HG03520 (cell line): Measurements from ENCODE around the gene SRF.
"Not testable (repeated sequence)": the region's sequence is repeated elsewhere in the genome, so short reads cannot be mapped to it uniquely, and the experiment has no call there.

Source experiments
- ATAC-seq: cut with Tn5 transposase; IDR thresholded peaks from one replicate; pipeline ENCODE4 v1.9.1; 2021; ENCODE audit warnings: mild to moderate bottlenecking, moderate library complexity; ENCODE audit not compliant: unreplicated experiment

The SRF gene

GRCh38 chr6:43170931-43171706 is at the start of gene SRF:
TSS of gene SRF (plus strand) at chr6:43171269. CDS start at chr6:43171657, 388 bp downstream.
- peak; percentile 54 for ATAC-seq

DNA sequence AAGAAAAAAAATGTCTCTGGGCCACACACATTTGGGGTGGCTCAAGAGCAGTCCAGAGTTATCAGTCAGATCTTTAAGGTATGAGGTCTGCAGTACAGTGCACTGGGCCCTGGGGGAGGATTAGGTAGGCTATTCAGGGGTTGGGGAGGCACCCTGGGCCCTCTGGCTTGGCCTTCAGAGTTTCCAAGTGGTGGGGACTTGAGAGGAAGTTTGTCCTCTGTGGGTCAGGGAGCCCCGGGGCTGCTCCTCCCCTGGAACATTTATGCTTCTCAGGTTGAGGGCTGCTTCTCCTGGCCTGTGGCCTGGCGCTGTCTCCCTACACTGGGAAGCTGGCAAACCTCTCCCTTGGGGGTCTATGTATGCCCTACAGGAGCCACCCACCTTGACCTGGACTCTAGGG is 48.9 kb upstream of the SRF start:
- no peak for ATAC-seq

DNA sequence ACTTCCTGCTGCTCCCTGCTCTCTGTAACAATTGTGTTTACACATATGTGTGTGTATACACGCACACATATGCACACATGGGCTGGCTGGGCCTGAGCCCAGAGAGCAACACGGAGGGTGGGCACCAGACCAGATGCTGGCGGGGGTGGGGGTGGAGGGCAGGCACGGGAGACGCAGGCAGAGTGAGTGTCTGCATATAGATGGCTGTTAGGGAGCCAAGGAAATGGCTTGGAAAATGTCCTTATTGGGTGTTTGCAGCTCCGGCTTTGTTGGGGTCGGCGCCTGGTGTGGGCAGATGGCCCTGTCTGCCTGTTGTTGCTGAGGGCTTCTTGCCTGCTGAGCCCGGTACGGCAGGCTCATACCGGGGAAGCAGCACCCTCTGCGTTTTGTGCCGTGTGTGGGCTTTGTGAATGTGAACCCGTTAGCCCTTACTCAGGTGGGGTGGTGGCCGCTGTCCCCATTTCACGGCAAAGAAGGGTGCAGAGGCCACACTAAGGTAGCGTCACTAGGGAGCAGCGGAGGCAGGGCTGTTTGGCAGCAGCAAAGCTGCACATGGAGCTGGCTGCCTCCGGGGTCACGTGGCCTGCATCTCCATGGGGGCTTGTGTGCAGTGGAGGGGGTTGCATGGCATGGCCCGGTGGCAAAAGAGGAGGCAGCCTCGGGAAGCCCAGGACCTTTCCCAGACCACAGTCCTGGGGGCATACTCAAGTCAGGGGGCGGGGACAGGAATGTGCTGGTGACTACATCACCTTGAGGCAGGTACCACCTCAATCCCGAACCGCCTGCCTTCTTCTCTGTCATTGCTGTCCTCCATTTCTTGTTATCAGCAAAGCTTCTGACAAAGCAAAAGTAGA is 47.4 kb upstream of the SRF start:
- no peak for ATAC-seq

DNA sequence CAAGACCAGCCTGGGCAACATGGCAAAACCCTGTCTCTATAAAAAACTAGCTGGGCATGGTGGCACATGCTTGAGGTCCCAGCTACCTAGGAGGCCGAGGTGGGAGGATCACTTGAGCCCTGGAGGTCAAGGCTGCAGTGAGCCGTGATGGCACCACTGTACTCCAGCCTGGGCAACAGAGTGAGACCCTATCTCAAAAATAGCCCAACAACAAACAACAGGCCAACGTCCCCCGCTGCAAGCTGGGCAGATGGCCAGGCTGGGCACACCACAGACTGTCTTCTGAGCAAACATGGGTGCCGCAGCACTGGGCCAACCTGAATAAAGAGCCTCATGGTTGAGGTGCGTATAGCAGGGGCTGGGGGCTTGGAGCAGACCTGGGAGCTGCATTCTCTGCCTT is 46.6 kb upstream of the SRF start:
- no peak for ATAC-seq

DNA sequence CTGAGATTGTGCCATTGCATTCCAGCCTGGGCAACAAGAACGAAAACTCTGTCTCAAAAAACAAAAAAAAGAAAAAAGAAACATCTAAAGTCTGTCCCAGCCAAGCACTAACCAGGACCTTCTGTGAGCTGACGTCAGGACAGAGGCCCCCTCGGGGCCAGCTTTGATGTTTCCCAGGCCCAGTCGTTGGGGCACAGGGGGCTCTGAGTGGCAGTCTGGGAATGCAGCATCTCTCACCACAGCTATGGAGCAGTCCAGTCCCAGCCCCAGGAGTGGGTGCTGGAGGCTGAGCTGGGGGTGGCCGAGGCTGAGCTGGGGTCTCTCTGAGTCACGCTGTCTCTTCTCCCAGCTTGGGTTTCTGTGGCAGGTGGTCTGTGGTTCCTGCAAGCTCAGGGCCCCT is 46.0 kb upstream of the SRF start:
- no peak for ATAC-seq

GRCh38 chr6:43125555-43125954 is 45.5 kb upstream of the SRF start:
- ATAC-seq, result no peak

- ATAC-seq, result no peak
Observed at GRCh38 chr6:43127180-43127579, 43.9 kb upstream of the SRF start.

DNA sequence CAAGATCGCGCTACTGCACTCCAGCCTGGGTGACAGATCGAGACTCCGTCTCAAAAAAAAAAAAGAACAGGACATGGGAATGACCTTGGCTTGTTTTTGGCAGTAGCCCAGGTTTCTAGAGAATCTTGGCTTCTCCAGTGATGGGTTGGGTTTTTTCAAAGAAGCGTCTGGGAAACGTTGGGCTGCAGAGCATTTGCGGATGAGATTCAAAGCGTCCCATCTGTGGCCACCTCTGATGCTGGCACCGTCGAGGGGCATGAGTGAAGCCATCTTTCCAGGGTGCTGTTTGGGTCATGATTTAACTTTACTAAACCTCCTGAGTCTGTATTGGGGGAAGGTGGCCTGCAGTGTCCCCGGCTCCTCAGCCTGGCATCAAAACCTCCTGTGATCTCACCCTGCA is 43.2 kb upstream of the SRF start:
- ATAC-seq, result no peak

DNA sequence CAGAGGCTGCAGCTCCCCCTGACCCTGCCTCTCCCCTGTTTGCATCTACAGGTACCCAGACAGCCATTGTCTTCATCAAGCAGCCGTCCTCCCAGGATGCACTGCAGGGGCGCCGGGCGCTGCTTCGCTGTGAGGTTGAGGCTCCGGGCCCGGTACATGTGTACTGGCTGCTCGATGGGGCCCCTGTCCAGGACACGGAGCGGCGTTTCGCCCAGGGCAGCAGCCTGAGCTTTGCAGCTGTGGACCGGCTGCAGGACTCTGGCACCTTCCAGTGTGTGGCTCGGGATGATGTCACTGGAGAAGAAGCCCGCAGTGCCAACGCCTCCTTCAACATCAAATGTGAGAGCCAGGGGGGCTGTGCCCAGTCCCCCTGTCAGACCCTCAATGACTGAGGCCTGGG is 42.1 kb upstream of the SRF start:
- no peak for ATAC-seq

GRCh38 chr6:43129434-43130194 is 41.5 kb upstream of the SRF start:
- ATAC-seq, result no peak

- ATAC-seq, result no peak
Observed at GRCh38 chr6:43130429-43130828, 40.6 kb upstream of the SRF start.

DNA sequence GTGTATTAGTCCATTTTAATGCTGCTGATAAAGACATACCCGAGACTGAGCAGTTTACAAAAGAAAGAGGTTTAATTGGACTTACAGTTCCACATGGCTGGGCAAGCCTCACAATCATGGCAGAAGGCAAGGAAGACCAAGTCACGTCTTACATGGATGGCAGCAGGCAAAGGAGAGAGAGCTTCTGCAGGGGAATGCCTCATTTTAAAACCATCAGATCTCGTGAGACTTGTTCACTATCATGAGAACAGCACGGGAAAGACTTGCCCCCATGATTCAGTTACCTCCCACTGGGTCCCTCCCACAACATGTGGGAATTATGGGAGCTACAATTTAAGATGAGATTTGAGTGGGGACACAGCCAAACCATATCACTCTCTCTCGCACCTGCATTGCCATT is 39.7 kb upstream of the SRF start:
- not testable (repeated sequence) for ATAC-seq

DNA sequence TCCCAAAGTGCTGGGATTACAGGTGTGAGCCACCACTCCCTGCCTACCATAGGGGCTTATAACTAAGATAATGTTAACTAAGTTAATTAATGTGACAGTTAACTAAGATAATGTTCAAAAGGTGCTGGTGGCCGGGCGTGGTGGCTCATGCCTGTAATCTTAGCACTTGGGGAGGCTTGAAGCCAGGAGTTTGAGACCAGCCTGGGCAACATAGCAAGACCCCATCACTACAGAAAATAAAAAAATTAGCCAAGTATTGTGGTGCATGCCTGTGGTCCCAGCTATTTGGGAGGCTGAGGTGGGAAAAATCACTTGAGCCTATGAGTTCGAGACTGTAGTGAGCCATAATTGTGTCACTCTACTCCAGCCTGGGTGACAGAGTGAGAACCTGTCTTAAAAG is 32.8 kb upstream of the SRF start:
- ATAC-seq, result no peak

GRCh38 chr6:43139973-43140372 is 31.1 kb upstream of the SRF start:
- ATAC-seq, result not testable (repeated sequence)

DNA sequence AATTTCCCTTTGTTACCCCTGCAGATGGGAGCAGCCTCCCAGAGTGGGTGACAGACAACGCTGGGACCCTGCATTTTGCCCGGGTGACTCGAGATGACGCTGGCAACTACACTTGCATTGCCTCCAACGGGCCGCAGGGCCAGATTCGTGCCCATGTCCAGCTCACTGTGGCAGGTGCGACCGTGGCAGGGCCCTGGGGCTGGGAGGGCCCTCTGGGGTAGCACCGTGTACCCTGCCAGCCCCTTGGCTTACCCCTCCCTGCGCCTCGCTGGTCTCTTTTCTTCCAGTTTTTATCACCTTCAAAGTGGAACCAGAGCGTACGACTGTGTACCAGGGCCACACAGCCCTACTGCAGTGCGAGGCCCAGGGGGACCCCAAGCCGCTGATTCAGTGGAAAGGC is 29.4 kb upstream of the SRF start:
- no peak for ATAC-seq

DNA sequence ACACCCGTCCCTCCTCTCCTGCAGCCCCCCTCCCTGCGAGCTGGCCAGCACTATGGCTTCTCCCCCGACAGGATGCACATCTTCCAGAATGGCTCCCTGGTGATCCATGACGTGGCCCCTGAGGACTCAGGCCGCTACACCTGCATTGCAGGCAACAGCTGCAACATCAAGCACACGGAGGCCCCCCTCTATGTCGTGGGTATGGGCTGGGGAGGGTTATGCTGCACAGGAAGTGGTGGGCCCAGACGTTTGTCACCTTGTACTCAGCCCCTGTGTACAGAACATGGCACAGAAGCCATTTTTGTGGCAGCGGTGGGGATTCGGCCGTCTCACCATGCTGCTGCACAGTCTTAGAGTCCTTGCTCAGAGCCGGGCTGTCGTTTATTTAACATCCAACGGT is 29.0 kb upstream of the SRF start:
- ATAC-seq, result no peak

- no peak for ATAC-seq
Observed at GRCh38 chr6:43143235-43144128, 27.6 kb upstream of the SRF start.

GRCh38 chr6:43144879-43145278 is 26.2 kb upstream of the SRF start:
- ATAC-seq, result no peak

GRCh38 chr6:43146261-43146660 is 24.8 kb upstream of the SRF start:
- ATAC-seq, result no peak
